Fibroblast of lung (primary cell): Measurements from ENCODE around the gene TMEM192. TPM values are rescaled to one million over a fixed set of nuclear protein-coding genes. Genes with fewer than 3 reads are reported as not detected.

Source experiments
- DNase-seq, 2 donors: peaks; one replicate each; pipeline versions ENCODE4 v3.0.0 to v3.0.0-alpha.2; 2010; ENCODE audit warnings: low read depth in 2 of 2
- H2AFZ ChIP-seq: 2 replicates; pipeline ENCODE4 v1.5.1; 2012; ENCODE audit warnings: low read length, control low read depth, inconsistent platforms
- H3K27ac ChIP-seq: 2 replicates; pipeline ENCODE4 v1.5.1; 2011; ENCODE audit warnings: low read length, control low read depth; ENCODE audit not compliant: insufficient read depth
- H3K27me3 ChIP-seq: 2 replicates; pipeline ENCODE4 v1.5.1; 2011; ENCODE audit warnings: mild to moderate bottlenecking, low read length; ENCODE audit not compliant: control insufficient read depth, insufficient read depth
- H3K36me3 ChIP-seq: 2 replicates; pipeline ENCODE4 v1.5.1; 2011; ENCODE audit warnings: low read length; ENCODE audit not compliant: control insufficient read depth, insufficient read depth
- H3K4me1 ChIP-seq: 2 replicates; pipeline ENCODE4 v1.5.1; 2011; ENCODE audit warnings: low read length; ENCODE audit not compliant: control insufficient read depth, insufficient read depth; ENCODE audit errors: extremely low read depth
- H3K4me2 ChIP-seq: 2 replicates; pipeline ENCODE4 v1.5.1; 2011; ENCODE audit warnings: low read length, control low read depth; ENCODE audit not compliant: insufficient read depth; ENCODE audit errors: extremely low read depth
- H3K4me3 ChIP-seq, 4 experiments: fragments of 200-600 bp in 1 of 4; sonication (generic) in 1 of 4; replicated peaks in 1 of 4; 2 replicates each; pipeline ENCODE4 v1.5.1; 2011 to 2016; ENCODE audit warnings: low read length in 4 of 4, low read depth in 3 of 4, mild to moderate bottlenecking in 3 of 4, control low read depth in 2 of 4, inconsistent platforms in 1 of 4, mixed read lengths in 1 of 4; ENCODE audit not compliant: insufficient read depth in 1 of 4; ENCODE audit errors: control extremely low read depth in 1 of 4
- H3K79me2 ChIP-seq: 2 replicates; pipeline ENCODE4 v1.5.1; 2012; ENCODE audit warnings: mild to moderate bottlenecking, low read length, inconsistent platforms; ENCODE audit not compliant: control insufficient read depth, insufficient read depth
- H3K9ac ChIP-seq: 2 replicates; pipeline ENCODE4 v1.5.1; 2011; ENCODE audit warnings: mild to moderate bottlenecking, low read length, control low read depth; ENCODE audit not compliant: insufficient read depth
- H3K9me3 ChIP-seq: 2 replicates; pipeline ENCODE4 v1.5.1; 2012; ENCODE audit warnings: low read depth, low read length; ENCODE audit not compliant: control insufficient read depth, insufficient read depth
- H4K20me1 ChIP-seq: 2 replicates; pipeline ENCODE4 v1.5.1; 2011; ENCODE audit warnings: low read length; ENCODE audit not compliant: control insufficient read depth, insufficient read depth; ENCODE audit errors: extremely low read depth
- CTCF ChIP-seq, 2 donors: IDR thresholded peaks in 1 of 2; conservative IDR thresholded peaks in 1 of 2; 1 replicate in 1 of 2; 2 replicates in 1 of 2; pipeline ENCODE4 v1.5.1; 2011 to 2012; ENCODE audit warnings: low read length in 2 of 2, control low read depth in 1 of 2, inconsistent platforms in 1 of 2, low read depth in 1 of 2, mild to moderate bottlenecking in 1 of 2
- EZH2 ChIP-seq: IDR thresholded peaks from 2 replicates; pipeline ENCODE4 v1.5.1; 2012; ENCODE audit warnings: low read length, control low read depth, mild to moderate bottlenecking; ENCODE audit errors: missing control alignments
- polyA plus RNA-seq, 2 donors: library from polyadenylated mRNA; depleted of rRNA in 1 of 2; stranded (reverse) in 1 of 2; unstranded in 1 of 2; fragments of >200 nt; gene quantifications; 2 replicates each; pipeline ENCODE4 v1.2.1, GENCODE V29; 2011 to 2012; ENCODE audit warnings: missing spikeins in 1 of 2
- total RNA-seq: library from RNA; depleted of rRNA; stranded (reverse); fragments of >200 nt; gene quantifications from 2 replicates; pipeline ENCODE4 v1.2.1, GENCODE V29; 2014

The TMEM192 gene
- total and polyA plus RNA-seq, 2 donors (not counting 1 experiment from before 2014, with no cell fraction given) = 6.9 to 23.7 TPM

GRCh38 chr4:165053645-165054044 is 59.0 kb downstream of the TMEM192 start, which contains the start of gene TRIM75:
TRIM75 (plus strand) TSS chr4:165053866; CDS start chr4:165059148, 5,282 bp downstream.
- H3K9ac ChIP-seq = no peak within 1 kb of the TSS
- H3K27me3 ChIP-seq = no peaks in the 10 kb centered on the region
- no peaks in the 10 kb centered on the region for H4K20me1 ChIP-seq
- no peak within 1 kb of the TSS for H2AFZ ChIP-seq
- H3K9me3 ChIP-seq = no peaks in the 10 kb centered on the region
- TF ChIP-seq CTCF (conservative IDR thresholded peaks at IDR 0.05 in 1 of 2, IDR thresholded peaks at IDR 0.05 in 1 of 2; ENCODE audit: low read depth in 1 of 2, low read length in 2 of 2) (no peak), EZH2 (no peak)
- no peaks in the 10 kb centered on the region for H3K79me2 ChIP-seq
- H3K4me1 ChIP-seq = no peaks in the 10 kb centered on the region
- H3K4me3 ChIP-seq = no peak within 1 kb of the TSS
- no peak within 1 kb of the TSS for H3K4me2 ChIP-seq
- no peak within 1 kb of the TSS for H3K27ac ChIP-seq
- DNase-seq = no peak
- H3K36me3 ChIP-seq = no peaks in the 10 kb centered on the region

GRCh38 chr4:165052627-165053026 is 60.0 kb downstream of the TMEM192 start:
- no peak overlapping the region for H3K9ac ChIP-seq
- TF ChIP-seq EZH2 (no peak), CTCF (conservative IDR thresholded peaks at IDR 0.05 in 1 of 2, IDR thresholded peaks at IDR 0.05 in 1 of 2; ENCODE audit: low read depth in 1 of 2, low read length in 2 of 2) (no peak)
- DNase-seq = no peak
- no peak overlapping the region for H3K4me2 ChIP-seq
- H3K9me3 ChIP-seq = no peaks in the 10 kb centered on the region
- no peaks in the 10 kb centered on the region for H4K20me1 ChIP-seq
- H3K4me3 ChIP-seq = no peak overlapping the region
- H3K4me1 ChIP-seq = no peaks in the 10 kb centered on the region
- no peak overlapping the region for H2AFZ ChIP-seq
- no peaks in the 10 kb centered on the region for H3K27me3 ChIP-seq
- H3K27ac ChIP-seq = no peak overlapping the region
- H3K79me2 ChIP-seq = no peaks in the 10 kb centered on the region
- H3K36me3 ChIP-seq = no peaks in the 10 kb centered on the region

- no peaks in the 10 kb centered on the region for H3K9me3 ChIP-seq
- H3K9ac ChIP-seq = no peak overlapping the region
- H3K79me2 ChIP-seq = no peaks in the 10 kb centered on the region
- no peak overlapping the region for H3K4me2 ChIP-seq
- H3K4me1 ChIP-seq = no peaks in the 10 kb centered on the region
- DNase-seq = no peak
- no peaks in the 10 kb centered on the region for H3K36me3 ChIP-seq
- H2AFZ ChIP-seq = no peak overlapping the region
- no peaks in the 10 kb centered on the region for H3K27me3 ChIP-seq
- TF ChIP-seq EZH2 (no peak), CTCF (conservative IDR thresholded peaks at IDR 0.05 in 1 of 2, IDR thresholded peaks at IDR 0.05 in 1 of 2; ENCODE audit: low read depth in 1 of 2, low read length in 2 of 2) (no peak)
- no peaks in the 10 kb centered on the region for H4K20me1 ChIP-seq
- H3K4me3 ChIP-seq = no peak overlapping the region
- H3K27ac ChIP-seq = no peak overlapping the region
Observed at GRCh38 chr4:165048170-165048569, 64.5 kb downstream of the TMEM192 start.
